VCaP (cell line): Measurements from ENCODE around the gene C2orf78.

Source experiments
- H3K27ac ChIP-seq: fragments of 450-650 bp; 2 replicates; pipeline ENCODE4 v1.5.1; 2017
- CTCF ChIP-seq: fragments of 450-650 bp; conservative IDR thresholded peaks from 2 replicates; pipeline ENCODE4 v1.5.1; 2017; ENCODE audit warnings: mild to moderate bottlenecking, moderate library complexity

Gene C2orf78

GRCh38 chr2:73842739-73843019 lies 58.7 kb downstream of the C2orf78 start:
- peak overlapping the region; percentile 20 for H3K27ac ChIP-seq
- TF ChIP-seq CTCF: no peak

GRCh38 chr2:73844087-73844486 lies 60.1 kb downstream of the C2orf78 start:
- no peak overlapping the region for H3K27ac ChIP-seq
- no peak for TF ChIP-seq CTCF

GRCh38 chr2:73850009-73850408 lies 66.0 kb downstream of the C2orf78 start:
- H3K27ac ChIP-seq: no peak overlapping the region
- TF ChIP-seq CTCF: no peak

- peak; percentile 66 for TF ChIP-seq CTCF
- no peak overlapping the region for H3K27ac ChIP-seq
Measured at GRCh38 chr2:73851274-73851673, 67.3 kb downstream of the C2orf78 start.

- no peak for TF ChIP-seq CTCF
- no peak overlapping the region for H3K27ac ChIP-seq
Measured at GRCh38 chr2:73852020-73852419, 68.0 kb downstream of the C2orf78 start.

GRCh38 chr2:73855526-73855925 lies 71.5 kb downstream of the C2orf78 start:
- no peak for TF ChIP-seq CTCF
- H3K27ac ChIP-seq: no peak overlapping the region

GRCh38 chr2:73856214-73856613 lies 72.2 kb downstream of the C2orf78 start:
- TF ChIP-seq CTCF: no peak
- no peak overlapping the region for H3K27ac ChIP-seq
